ENCODE results near the gene FNDC3B. TPM values are rescaled to one million over a fixed set of nuclear protein-coding genes. Genes with fewer than 3 reads are reported as not detected.

Gene FNDC3B
- total and polyA plus RNA-seq, 2 donors (not counting 1 experiment from before 2014, with no cell fraction given), result 1.2 to 9.2 TPM

GRCh38 chr3:172411478-172411947 is 372.1 kb downstream of the FNDC3B start:
- intact Hi-C loops (cut with micrococcal nuclease), result no loop called here
- H3K4me2 ChIP-seq (replicated peaks; ENCODE audit: low read depth, low read length, poor library complexity, severe bottlenecking), result no peak overlapping the region
- ATAC-seq (ENCODE audit: low read depth), result no peak
- H3K36me3 ChIP-seq (replicated peaks in 1 of 2; ENCODE audit: control extremely low read depth in 1 of 2, control insufficient read depth in 1 of 2, extremely low read depth in 1 of 2, insufficient read depth in 2 of 2, low read length in 1 of 2), result no peaks in the 10 kb centered on the region
- 100% methylated on average over 3 of the region's 6 CpGs for WGBS (ENCODE audit: insufficient coverage)
- H2AFZ ChIP-seq (ENCODE audit: insufficient read depth, low read depth, low read length, poor library complexity, severe bottlenecking), result no peak overlapping the region
- H4K20me1 ChIP-seq (ENCODE audit: control insufficient read depth, insufficient read depth, low read length, poor library complexity, severe bottlenecking), result no peaks in the 10 kb centered on the region
- no peaks in the 10 kb centered on the region for H3K4me1 ChIP-seq (ENCODE audit: control insufficient read depth in 2 of 2, insufficient read depth in 2 of 2, low read length in 2 of 2)
- H3K9me3 Mint-ChIP-seq (ENCODE audit: insufficient read depth), result no peaks in the 10 kb centered on the region
- POLR2A ChIA-PET, result no interaction called here
- no peak overlapping the region for H3K27ac ChIP-seq (ENCODE audit: low read length in 2 of 2)
- peaks cover 19% of the 10 kb centered on the region for H3K27me3 Mint-ChIP-seq
- CTCF ChIA-PET, result no interaction called here
- H3K4me3 ChIP-seq (ENCODE audit: control extremely low read depth in 1 of 5, extremely low read depth in 1 of 5, insufficient read depth in 1 of 5, low read depth in 2 of 5, low read length in 4 of 5), result no peak overlapping the region
- no peaks in the 10 kb centered on the region for H3K27me3 ChIP-seq (replicated peaks in 1 of 4; ENCODE audit: control extremely low read depth in 1 of 4, control insufficient read depth in 3 of 4, insufficient read depth in 4 of 4, low read length in 3 of 4)
- H3K4me3 Mint-ChIP-seq, result no peak overlapping the region
- no peak overlapping the region for H3K9ac ChIP-seq (ENCODE audit: low read length)
- TF ChIP-seq CTCF (IDR thresholded peaks at IDR 0.05), result no peak
- TF ChIP-seq EZH2 (IDR thresholded peaks at IDR 0.05; ENCODE audit: borderline replicate concordance, insufficient read depth, low read depth, low read length, poor library complexity, severe bottlenecking), result no peak
- DNase-seq, result no peak
- no peak overlapping the region for H3K27ac Mint-ChIP-seq
- no peaks in the 10 kb centered on the region for H3K4me1 Mint-ChIP-seq
- H3K9me3 ChIP-seq (ENCODE audit: control extremely low read depth in 1 of 3, control insufficient read depth in 2 of 3, insufficient read depth in 1 of 3, low read length in 2 of 3), result no peaks in the 10 kb centered on the region
- no peaks in the 10 kb centered on the region for H3K79me2 ChIP-seq (ENCODE audit: control insufficient read depth, insufficient read depth, low read length)

DNA sequence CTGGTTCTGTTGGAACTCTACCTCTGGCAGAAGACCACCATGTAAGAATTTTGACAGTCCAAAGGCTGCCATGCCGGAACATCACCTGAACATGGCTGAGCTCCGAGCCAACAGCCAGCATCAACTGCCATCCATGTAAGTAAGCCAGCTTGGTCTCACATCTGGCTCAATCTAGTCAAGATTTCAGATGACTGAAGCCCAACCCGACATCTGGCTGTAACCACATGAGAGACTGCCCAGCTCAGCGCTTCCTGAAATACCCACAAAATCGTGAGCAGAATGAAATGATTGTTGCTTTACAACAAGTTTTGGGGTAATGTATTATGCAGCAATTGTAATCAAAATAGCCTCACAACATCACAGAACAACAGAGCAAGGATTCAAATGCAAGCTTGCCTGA is 375.9 kb downstream of the FNDC3B start:
- Mint-ChIP-seq H3K4me3 (no peak overlapping the region), H3K27me3 (peaks cover 22% of the 10 kb centered on the region), H3K4me1 (no peaks in the 10 kb centered on the region), H3K9me3 (ENCODE audit: insufficient read depth) (no peaks in the 10 kb centered on the region), H3K27ac (no peak overlapping the region)
- ATAC-seq (ENCODE audit: low read depth), result no peak
- CTCF ChIA-PET, result no interaction called here
- Histone ChIP-seq H4K20me1 (ENCODE audit: control insufficient read depth, insufficient read depth, low read length, poor library complexity, severe bottlenecking) (no peaks in the 10 kb centered on the region), H3K27me3 (replicated peaks in 1 of 4; ENCODE audit: control extremely low read depth in 1 of 4, control insufficient read depth in 3 of 4, insufficient read depth in 4 of 4, low read length in 3 of 4) (no peaks in the 10 kb centered on the region), H3K4me1 (ENCODE audit: control insufficient read depth in 2 of 2, insufficient read depth in 2 of 2, low read length in 2 of 2) (no peaks in the 10 kb centered on the region), H3K4me2 (replicated peaks; ENCODE audit: low read depth, low read length, poor library complexity, severe bottlenecking) (no peak overlapping the region), H3K9me3 (ENCODE audit: control extremely low read depth in 1 of 3, control insufficient read depth in 2 of 3, insufficient read depth in 1 of 3, low read length in 2 of 3) (no peaks in the 10 kb centered on the region), H2AFZ (ENCODE audit: insufficient read depth, low read depth, low read length, poor library complexity, severe bottlenecking) (no peak overlapping the region), H3K4me3 (ENCODE audit: control extremely low read depth in 1 of 5, extremely low read depth in 1 of 5, insufficient read depth in 1 of 5, low read depth in 2 of 5, low read length in 4 of 5) (no peak overlapping the region), H3K27ac (ENCODE audit: low read length in 2 of 2) (no peak overlapping the region), H3K36me3 (replicated peaks in 1 of 2; ENCODE audit: control extremely low read depth in 1 of 2, control insufficient read depth in 1 of 2, extremely low read depth in 1 of 2, insufficient read depth in 2 of 2, low read length in 1 of 2) (no peaks in the 10 kb centered on the region), H3K9ac (ENCODE audit: low read length) (no peak overlapping the region), H3K79me2 (ENCODE audit: control insufficient read depth, insufficient read depth, low read length) (no peaks in the 10 kb centered on the region)
- POLR2A ChIA-PET, result no interaction called here
- WGBS (ENCODE audit: insufficient coverage), result 64% methylated on average over 3 of the region's 5 CpGs
- TF ChIP-seq EZH2 (IDR thresholded peaks at IDR 0.05; ENCODE audit: borderline replicate concordance, insufficient read depth, low read depth, low read length, poor library complexity, severe bottlenecking) (no peak), CTCF (IDR thresholded peaks at IDR 0.05) (no peak)
- intact Hi-C loops (cut with micrococcal nuclease), result no loop called here
- no peak for DNase-seq

All from B cell (primary cell).